ENCODE data around the gene TCEAL5. TPM values are rescaled to one million over a fixed set of nuclear protein-coding genes. Genes with fewer than 3 reads are reported as not detected.
A peak's percentile ranks its signal among the peaks of the same experiment; 100 is the strongest.

TCEAL5 gene
- polyA plus RNA-seq, 1 donor from 2014 or later, result 2.4 TPM

DNA sequence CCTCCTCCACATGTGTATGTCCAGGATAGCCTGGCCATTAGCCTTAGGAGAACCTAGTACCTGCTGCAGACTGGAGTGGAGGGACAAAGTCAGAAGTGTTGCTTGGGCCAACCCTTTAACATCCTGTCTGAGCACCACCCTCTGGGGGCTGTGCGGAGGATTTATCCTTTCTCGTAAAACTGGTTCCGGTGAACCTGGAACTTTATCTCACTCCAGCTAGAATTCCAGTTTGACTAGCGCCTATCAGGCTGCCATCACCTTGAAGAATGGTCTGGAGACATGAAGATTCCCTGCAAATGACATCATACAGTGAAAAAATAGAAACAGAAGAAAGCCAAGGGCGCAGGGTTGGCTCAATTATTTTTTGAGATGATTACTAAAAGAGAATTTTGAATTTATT lies 25.6 kb downstream of the TCEAL5 start:
- H3K36me3 ChIP-seq (ENCODE audit: insufficient read depth, low read length), result no peaks in the 10 kb centered on the region
- H3K4me3 ChIP-seq (ENCODE audit: low read length), result no peak overlapping the region
- H3K4me2 ChIP-seq (ENCODE audit: low read length), result no peak overlapping the region
- H3K27me3 ChIP-seq (ENCODE audit: insufficient read depth, low read depth, low read length), result no peaks in the 10 kb centered on the region
- H3K9me3 ChIP-seq (ENCODE audit: low read length), result no peaks in the 10 kb centered on the region
- no peaks in the 10 kb centered on the region for H4K20me1 ChIP-seq (ENCODE audit: insufficient read depth)
- H2AFZ ChIP-seq (ENCODE audit: low read depth, low read length), result no peak overlapping the region
- no peaks in the 10 kb centered on the region for H3F3A ChIP-seq (ENCODE audit: insufficient read depth, low read length, poor library complexity, severe bottlenecking)
- no peak overlapping the region for H3K27ac ChIP-seq (ENCODE audit: low read length)
- TF ChIP-seq TAF1 (IDR thresholded peaks at IDR 0.05; ENCODE audit: low read depth) (no peak), POLR2AphosphoS5 (IDR thresholded peaks at IDR 0.05) (no peak), EZH2 (IDR thresholded peaks at IDR 0.05; ENCODE audit: borderline replicate concordance, insufficient read depth, low read length, poor library complexity, severe bottlenecking) (no peak), RAD21 (conservative IDR thresholded peaks at IDR 0.05) (no peak), EP300 (conservative IDR thresholded peaks at IDR 0.05; ENCODE audit: poor library complexity, severe bottlenecking) (no peak), MXI1 (conservative IDR thresholded peaks at IDR 0.05; ENCODE audit: poor library complexity, severe bottlenecking) (no peak), SMC3 (conservative IDR thresholded peaks at IDR 0.05; ENCODE audit: poor library complexity) (no peak)
- TF ChIP-seq, protein P1, sequence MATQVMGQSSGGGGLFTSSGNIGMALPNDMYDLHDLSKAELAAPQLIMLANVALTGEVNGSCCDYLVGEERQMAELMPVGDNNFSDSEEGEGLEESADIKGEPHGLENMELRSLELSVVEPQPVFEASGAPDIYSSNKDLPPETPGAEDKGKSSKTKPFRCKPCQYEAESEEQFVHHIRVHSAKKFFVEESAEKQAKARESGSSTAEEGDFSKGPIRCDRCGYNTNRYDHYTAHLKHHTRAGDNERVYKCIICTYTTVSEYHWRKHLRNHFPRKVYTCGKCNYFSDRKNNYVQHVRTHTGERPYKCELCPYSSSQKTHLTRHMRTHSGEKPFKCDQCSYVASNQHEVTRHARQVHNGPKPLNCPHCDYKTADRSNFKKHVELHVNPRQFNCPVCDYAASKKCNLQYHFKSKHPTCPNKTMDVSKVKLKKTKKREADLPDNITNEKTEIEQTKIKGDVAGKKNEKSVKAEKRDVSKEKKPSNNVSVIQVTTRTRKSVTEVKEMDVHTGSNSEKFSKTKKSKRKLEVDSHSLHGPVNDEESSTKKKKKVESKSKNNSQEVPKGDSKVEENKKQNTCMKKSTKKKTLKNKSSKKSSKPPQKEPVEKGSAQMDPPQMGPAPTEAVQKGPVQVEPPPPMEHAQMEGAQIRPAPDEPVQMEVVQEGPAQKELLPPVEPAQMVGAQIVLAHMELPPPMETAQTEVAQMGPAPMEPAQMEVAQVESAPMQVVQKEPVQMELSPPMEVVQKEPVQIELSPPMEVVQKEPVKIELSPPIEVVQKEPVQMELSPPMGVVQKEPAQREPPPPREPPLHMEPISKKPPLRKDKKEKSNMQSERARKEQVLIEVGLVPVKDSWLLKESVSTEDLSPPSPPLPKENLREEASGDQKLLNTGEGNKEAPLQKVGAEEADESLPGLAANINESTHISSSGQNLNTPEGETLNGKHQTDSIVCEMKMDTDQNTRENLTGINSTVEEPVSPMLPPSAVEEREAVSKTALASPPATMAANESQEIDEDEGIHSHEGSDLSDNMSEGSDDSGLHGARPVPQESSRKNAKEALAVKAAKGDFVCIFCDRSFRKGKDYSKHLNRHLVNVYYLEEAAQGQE (IDR thresholded peaks at IDR 0.05; ENCODE audit: borderline replicate concordance), result no peak
- TF ChIP-seq, protein P2, sequence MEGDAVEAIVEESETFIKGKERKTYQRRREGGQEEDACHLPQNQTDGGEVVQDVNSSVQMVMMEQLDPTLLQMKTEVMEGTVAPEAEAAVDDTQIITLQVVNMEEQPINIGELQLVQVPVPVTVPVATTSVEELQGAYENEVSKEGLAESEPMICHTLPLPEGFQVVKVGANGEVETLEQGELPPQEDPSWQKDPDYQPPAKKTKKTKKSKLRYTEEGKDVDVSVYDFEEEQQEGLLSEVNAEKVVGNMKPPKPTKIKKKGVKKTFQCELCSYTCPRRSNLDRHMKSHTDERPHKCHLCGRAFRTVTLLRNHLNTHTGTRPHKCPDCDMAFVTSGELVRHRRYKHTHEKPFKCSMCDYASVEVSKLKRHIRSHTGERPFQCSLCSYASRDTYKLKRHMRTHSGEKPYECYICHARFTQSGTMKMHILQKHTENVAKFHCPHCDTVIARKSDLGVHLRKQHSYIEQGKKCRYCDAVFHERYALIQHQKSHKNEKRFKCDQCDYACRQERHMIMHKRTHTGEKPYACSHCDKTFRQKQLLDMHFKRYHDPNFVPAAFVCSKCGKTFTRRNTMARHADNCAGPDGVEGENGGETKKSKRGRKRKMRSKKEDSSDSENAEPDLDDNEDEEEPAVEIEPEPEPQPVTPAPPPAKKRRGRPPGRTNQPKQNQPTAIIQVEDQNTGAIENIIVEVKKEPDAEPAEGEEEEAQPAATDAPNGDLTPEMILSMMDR (IDR thresholded peaks at IDR 0.05; ENCODE audit: poor library complexity, severe bottlenecking), result no peak
- H3K9me2 ChIP-seq (ENCODE audit: insufficient read depth, low read length), result no peaks in the 10 kb centered on the region
- no peak overlapping the region for H3K9ac ChIP-seq (ENCODE audit: low read length)
- no peaks in the 10 kb centered on the region for H3K79me2 ChIP-seq (replicated peaks; ENCODE audit: insufficient read depth, low read length)

DNA sequence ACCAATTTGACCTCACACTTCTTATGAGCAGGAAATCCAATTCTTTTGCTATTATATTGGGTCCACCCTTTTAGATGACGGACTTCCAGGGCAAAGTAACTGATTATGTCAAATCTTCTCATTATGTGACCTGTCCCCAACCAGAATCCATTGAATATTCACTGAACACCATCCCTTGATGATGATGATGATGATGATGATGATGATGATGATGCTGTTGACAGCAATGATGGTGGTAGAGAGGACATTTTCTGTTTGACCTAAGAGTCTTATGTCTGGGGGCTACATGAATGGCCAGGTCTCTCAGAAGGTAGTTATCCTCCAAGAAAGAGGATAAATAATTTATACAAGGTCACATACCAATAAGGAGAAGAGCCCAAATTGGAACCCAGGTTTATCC lies 26.7 kb downstream of the TCEAL5 start:
- H3K4me2 ChIP-seq (ENCODE audit: low read length), result no peak overlapping the region
- no peaks in the 10 kb centered on the region for H3K27me3 ChIP-seq (ENCODE audit: insufficient read depth, low read depth, low read length)
- no peaks in the 10 kb centered on the region for H3K9me3 ChIP-seq (ENCODE audit: low read length)
- TF ChIP-seq EZH2 (IDR thresholded peaks at IDR 0.05; ENCODE audit: borderline replicate concordance, insufficient read depth, low read length, poor library complexity, severe bottlenecking) (no peak), SMC3 (conservative IDR thresholded peaks at IDR 0.05; ENCODE audit: poor library complexity) (no peak), RAD21 (conservative IDR thresholded peaks at IDR 0.05) (no peak)
- no peaks in the 10 kb centered on the region for H3K9me2 ChIP-seq (ENCODE audit: insufficient read depth, low read length)
- H3F3A ChIP-seq (ENCODE audit: insufficient read depth, low read length, poor library complexity, severe bottlenecking), result no peaks in the 10 kb centered on the region
- H3K9ac ChIP-seq (ENCODE audit: low read length), result no peak overlapping the region
- H3K4me3 ChIP-seq (ENCODE audit: low read length), result no peak overlapping the region
- no peaks in the 10 kb centered on the region for H4K20me1 ChIP-seq (ENCODE audit: insufficient read depth)
- no peaks in the 10 kb centered on the region for H3K36me3 ChIP-seq (ENCODE audit: insufficient read depth, low read length)
- no peaks in the 10 kb centered on the region for H3K79me2 ChIP-seq (replicated peaks; ENCODE audit: insufficient read depth, low read length)
- no peak overlapping the region for H2AFZ ChIP-seq (ENCODE audit: low read depth, low read length)
- no peak overlapping the region for H3K27ac ChIP-seq (ENCODE audit: low read length)

DNA sequence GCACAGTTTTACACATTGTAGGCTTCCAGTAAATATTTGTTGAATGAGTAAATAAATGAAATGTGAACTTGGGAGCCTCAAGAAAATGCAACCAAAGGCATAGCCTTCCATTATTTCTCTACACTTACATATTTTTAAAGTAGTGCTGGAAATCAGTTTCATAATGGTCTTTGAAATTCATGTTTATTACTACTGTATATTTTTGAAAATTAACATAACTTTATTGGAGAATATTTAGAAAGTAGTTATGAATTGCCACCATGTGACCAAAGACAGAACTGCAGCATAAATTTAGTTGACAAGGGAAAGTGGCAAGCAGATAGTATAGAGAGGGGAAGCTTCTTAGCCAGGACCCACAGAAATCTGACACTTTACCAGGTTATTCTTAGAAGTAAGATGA lies 28.0 kb downstream of the TCEAL5 start:
- Histone ChIP-seq H3K4me3 (ENCODE audit: low read length) (no peak overlapping the region), H3K36me3 (ENCODE audit: insufficient read depth, low read length) (no peaks in the 10 kb centered on the region), H2AFZ (ENCODE audit: low read depth, low read length) (no peak overlapping the region), H3F3A (ENCODE audit: insufficient read depth, low read length, poor library complexity, severe bottlenecking) (no peaks in the 10 kb centered on the region), H3K9me2 (ENCODE audit: insufficient read depth, low read length) (no peaks in the 10 kb centered on the region), H3K27me3 (ENCODE audit: insufficient read depth, low read depth, low read length) (no peaks in the 10 kb centered on the region), H4K20me1 (ENCODE audit: insufficient read depth) (no peaks in the 10 kb centered on the region), H3K9me3 (ENCODE audit: low read length) (no peaks in the 10 kb centered on the region), H3K9ac (ENCODE audit: low read length) (no peak overlapping the region), H3K4me2 (ENCODE audit: low read length) (no peak overlapping the region), H3K79me2 (replicated peaks; ENCODE audit: insufficient read depth, low read length) (no peaks in the 10 kb centered on the region), H3K27ac (ENCODE audit: low read length) (no peak overlapping the region)
- no peak for TF ChIP-seq MXI1 (conservative IDR thresholded peaks at IDR 0.05; ENCODE audit: poor library complexity, severe bottlenecking)
- TF ChIP-seq, protein P1 (IDR thresholded peaks at IDR 0.05; ENCODE audit: borderline replicate concordance), result no peak
- peak; percentile 40 for TF ChIP-seq RAD21 (conservative IDR thresholded peaks at IDR 0.05)
- TF ChIP-seq EP300 (conservative IDR thresholded peaks at IDR 0.05; ENCODE audit: poor library complexity, severe bottlenecking), result no peak
- no peak for TF ChIP-seq TAF1 (IDR thresholded peaks at IDR 0.05; ENCODE audit: low read depth)
- TF ChIP-seq POLR2AphosphoS5 (IDR thresholded peaks at IDR 0.05), result no peak
- TF ChIP-seq EZH2 (IDR thresholded peaks at IDR 0.05; ENCODE audit: borderline replicate concordance, insufficient read depth, low read length, poor library complexity, severe bottlenecking), result no peak
- TF ChIP-seq SMC3 (conservative IDR thresholded peaks at IDR 0.05; ENCODE audit: poor library complexity), result peak; percentile 46
- TF ChIP-seq, protein P2 (IDR thresholded peaks at IDR 0.05; ENCODE audit: poor library complexity, severe bottlenecking), result peak; percentile 50

All from neural cell (in vitro differentiated cells).